ENCODE results near the gene AGAP1.

AGAP1 gene

DNA sequence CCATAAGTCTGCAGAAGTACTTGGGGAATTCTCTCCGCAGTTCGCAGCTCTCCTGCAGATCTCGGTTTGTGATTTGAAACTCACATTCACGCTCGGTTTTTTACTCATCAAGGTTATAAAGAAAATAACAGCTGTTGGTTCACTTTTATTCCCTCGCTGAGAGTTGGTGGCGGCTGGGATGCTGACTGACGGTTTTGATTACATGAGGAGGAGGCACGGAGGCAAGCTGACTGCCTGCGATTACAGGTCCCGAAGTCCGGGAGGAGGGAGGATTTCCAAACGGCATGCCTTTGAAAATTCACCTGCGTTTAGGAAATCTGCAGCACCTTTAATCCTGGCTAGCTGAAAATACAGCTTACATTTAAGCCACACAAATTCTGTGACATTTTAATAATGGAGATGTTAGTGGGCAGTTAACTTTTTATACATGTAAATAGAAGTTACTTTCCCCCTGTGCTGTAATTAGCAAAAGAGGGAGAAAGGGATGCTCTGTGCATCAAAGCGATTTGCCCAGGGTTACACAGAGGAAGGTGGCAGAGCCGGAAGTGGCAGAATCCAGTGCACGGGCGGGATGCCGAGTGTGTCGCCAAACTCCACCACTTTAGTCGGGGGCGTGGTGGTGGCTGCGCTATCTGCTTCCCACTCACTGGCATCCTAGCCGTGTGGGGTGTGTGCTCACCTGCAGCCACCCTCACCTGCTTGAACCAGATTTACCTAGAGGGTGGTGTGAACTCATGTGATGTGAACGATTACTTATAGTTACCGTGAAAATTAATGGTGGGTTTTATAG, 14.7 kb downstream of the AGAP1 start:
- no peak for DNase-seq (ENCODE audit: low spot score)

DNA sequence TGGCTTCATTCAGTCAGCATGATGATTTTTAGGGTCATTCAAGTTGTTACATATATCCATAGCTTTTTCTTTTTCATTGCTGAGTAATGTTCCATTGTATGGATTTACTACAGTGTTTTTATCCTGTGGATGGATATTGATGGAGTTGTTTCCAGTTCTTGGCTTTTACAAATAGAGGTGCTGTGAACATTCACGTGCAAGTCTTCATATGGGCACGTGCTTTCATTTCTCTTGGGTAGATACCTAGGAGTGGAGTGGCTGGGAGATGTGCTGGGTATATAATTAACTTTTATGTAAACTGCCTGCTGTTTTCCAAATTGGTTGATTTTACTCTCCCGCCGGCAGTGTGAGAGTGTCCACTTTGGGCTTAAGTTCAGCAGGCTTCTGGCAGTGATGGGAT, 16.5 kb downstream of the AGAP1 start:
- DNase-seq (ENCODE audit: low spot score) = no peak

DNA sequence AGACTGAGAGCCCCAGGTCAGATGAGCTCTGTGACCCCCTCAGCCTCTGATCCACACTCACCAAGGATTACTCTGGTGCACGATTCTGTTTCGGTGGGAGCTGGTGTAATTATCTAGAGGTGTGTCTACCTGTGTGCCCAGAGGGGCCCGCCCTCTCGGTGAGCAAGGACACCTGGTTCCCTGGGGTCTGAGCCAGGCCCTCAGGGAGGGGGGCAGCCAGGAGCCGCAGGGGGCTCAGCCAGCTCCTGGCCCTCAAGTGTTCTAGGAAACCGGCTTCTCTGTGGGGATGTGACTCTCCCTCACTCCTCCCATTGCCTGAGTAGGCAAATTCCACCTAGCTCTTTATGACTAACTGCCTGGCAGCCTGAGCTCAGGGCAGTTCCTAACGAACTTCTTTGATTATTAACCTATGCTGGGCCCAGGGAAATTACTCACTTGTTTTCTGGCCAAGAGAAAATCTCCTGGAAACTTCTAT, 17.4 kb downstream of the AGAP1 start:
- peak; percentile 83 for DNase-seq (ENCODE audit: low spot score)

- DNase-seq (ENCODE audit: low spot score) = no peak
These were observed 18.2 kb downstream of the AGAP1 start for GRCh38 chr2:235511751-235512698.

DNA sequence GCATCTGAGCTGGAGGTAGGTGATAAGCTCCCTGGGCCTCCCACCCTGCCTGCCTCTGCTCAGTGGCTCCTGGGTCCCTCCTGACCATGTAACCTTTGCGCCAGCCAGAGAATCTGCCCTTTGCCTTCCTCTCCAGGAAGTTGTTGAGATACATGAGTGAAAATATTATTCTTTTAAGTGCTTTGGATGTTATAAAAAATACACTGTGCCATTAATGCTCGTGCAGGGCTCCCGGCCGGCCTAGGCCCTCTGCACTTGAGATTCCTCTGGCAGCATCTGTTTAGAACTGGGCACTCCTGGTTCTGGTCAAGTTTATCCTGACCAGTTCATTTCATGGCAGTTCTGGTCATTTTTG, 18.8 kb downstream of the AGAP1 start:
- DNase-seq (ENCODE audit: low spot score) = no peak

- DNase-seq (ENCODE audit: low spot score) = no peak
These were observed 20.3 kb downstream of the AGAP1 start for GRCh38 chr2:235513984-235514626.

GRCh38 chr2:235514627-235515363, 21.0 kb downstream of the AGAP1 start:
- DNase-seq (ENCODE audit: low spot score) = no peak

- no peak for DNase-seq (ENCODE audit: low spot score)
These were observed 21.5 kb downstream of the AGAP1 start for GRCh38 chr2:235515364-235515742.

DNA sequence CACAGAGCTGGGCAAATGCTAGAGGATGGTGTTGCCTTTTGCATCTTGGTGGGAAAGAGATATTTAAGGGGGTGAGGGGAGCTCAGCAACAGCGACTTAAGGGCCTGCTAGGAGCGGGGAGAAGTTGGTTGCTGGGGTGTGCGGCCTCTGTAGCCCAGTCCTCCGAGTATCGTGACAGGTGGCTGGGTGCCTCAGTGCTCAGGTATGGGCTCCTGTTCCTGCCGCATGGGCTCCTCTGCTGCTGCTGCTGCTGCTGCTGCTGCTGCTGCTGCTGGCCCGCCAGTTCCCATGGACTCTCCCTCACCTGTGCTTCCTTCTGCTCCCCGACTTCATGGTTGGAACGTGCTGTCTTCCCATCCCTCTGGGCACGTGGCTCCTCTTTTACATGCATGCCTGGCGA, 22.0 kb downstream of the AGAP1 start:
- no peak for DNase-seq (ENCODE audit: low spot score)

GRCh38 chr2:235516257-235516656, 22.4 kb downstream of the AGAP1 start:
- no peak for DNase-seq (ENCODE audit: low spot score)

- DNase-seq (ENCODE audit: low spot score) = peak; percentile 75
These were observed 24.7 kb downstream of the AGAP1 start for GRCh38 chr2:235518322-235519090.

DNA sequence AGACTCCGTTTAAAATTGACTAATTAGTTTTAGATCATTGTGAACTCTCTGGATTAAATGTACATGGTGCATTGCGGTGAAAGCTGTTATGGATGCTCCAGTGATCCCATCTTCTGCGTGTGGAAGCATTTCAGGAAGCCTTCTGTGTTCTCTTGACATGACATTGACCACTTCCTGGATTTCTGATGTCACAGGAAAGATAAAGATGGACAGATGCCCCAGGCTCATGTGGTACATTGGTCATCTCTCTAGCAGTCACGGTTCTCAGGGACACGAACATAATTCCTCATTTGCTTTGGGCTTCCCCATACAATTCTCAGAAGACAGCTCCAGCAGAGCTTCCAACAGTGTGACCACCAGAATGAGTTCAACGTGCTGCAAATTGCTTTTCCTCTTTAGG, 26.9 kb downstream of the AGAP1 start:
- DNase-seq (ENCODE audit: low spot score) = no peak

DNA sequence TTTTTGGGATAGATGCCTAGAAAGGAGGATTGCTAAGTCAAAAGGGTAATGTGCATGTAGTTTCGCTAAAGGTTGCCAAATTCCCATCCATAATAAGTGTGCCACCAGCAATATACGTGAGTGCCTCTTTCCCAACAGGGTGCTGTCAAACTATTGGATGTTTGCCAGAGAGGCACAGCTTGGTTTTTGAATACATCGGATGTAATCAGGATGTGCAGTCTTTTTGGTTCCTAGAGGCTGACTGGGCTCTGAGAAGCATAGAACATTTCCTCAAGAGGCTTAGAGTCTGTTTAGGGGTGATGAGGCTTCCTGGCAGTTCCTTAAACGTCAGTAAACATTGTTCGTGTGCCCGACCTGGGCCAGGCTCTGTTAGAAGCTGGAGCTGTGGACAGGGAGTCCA, 28.0 kb downstream of the AGAP1 start:
- peak; percentile 35 for DNase-seq (ENCODE audit: low spot score)

GRCh38 chr2:235523021-235523420, 29.2 kb downstream of the AGAP1 start:
- DNase-seq (ENCODE audit: low spot score) = no peak

DNA sequence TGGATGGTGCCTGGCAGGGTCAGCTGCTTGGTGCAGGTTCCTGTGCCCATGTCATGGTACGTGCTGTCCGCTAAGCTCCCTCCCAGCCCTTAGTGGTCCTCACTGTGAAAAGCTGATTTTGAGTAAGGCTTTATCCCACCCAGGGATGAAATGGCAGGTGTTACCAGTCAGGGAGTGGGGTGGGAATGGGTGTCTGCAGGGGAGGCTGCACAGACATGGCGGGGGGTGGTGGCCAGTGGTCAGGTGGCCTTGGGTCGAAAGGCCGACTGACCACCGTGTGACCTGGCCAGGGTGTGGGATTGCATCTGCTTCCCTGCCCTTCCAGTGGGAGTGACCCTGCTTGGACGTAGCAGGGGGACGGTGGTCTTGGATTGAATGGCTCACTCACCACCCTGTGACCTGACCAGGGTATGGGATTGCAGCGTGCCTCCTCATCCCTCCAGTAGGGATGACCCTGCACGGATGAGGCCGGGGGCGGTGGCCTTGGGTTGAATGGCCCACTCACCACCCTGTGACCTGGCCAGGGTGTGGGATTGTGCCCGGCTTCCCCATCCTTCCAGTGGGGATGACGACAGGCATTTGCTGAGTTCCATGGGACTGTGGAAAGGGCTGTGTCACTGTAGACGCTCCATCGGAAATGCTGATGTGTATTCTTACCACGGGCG, 29.8 kb downstream of the AGAP1 start:
- DNase-seq (ENCODE audit: low spot score) = no peak

DNA sequence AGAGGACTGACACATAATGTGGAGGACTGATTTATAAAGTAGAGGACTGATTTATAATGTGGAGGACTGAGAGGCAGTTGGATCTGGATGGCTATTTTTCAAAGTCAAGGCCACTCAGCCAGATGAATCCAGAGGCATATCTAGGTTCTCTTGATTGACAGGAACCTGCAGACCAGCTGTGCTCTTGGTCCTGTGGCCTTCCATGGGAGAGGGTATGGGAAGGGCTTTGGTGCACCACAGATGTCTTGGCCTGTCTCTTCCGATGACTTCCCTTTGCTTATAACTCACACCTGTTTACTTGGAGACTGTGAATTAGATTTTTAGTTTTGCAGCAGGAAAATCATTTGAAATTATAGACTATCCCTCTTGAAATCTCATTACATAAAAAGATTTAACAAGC, 32.3 kb downstream of the AGAP1 start:
- DNase-seq (ENCODE audit: low spot score) = no peak

DNA sequence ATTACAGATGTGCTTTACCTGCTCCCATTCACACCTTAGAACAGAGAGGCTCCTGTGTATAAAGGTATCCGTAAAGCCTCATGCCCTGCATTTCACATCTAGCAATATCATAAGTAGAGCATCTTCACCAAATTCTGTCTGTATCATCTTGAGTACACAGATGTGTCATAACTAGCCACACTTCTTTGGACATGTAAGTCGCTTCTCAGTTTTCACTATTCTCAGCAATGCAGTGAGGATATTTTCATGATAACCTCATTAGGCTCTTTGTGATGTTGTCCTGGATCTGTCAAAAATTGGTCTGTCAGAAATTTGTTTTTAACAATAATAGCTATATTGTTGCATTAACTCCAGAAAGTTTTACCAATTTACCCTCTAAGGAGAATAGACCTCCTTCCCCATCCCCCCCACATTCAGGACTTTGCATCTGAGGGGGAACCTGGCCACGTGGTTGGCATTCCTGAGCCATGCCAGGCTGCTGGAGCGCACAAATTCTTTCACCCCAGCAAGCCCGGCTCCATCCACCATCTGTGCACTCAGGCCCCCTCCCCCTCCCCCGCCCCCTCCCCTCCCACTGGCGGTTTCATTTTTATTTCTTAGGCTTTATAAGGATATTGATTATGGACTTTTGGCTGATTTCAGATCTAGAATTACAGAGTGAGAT, 34.1 kb downstream of the AGAP1 start:
- DNase-seq (ENCODE audit: low spot score) = no peak

DNA sequence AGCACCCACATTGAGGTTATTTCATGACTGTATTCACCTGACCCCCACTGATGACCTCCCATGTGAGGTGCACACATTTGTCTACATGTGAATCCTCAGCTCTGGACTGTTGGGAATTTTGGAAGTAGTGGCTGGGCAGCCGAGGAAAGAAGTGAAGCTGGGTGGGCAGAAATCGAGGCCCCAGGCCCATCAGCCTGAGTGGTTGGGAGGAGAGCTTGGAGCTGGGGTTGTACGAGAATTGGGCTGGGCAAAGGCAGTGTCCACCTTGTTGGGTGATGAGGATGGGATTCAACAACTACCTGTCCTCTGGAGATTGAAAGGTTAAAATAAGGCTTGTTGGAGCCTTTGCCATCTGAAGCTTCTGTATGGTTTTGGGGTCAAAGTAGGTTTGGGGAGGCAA, 35.8 kb downstream of the AGAP1 start:
- DNase-seq (ENCODE audit: low spot score) = no peak

- DNase-seq (ENCODE audit: low spot score) = no peak
These were observed 36.9 kb downstream of the AGAP1 start for GRCh38 chr2:235530735-235531134.

DNA sequence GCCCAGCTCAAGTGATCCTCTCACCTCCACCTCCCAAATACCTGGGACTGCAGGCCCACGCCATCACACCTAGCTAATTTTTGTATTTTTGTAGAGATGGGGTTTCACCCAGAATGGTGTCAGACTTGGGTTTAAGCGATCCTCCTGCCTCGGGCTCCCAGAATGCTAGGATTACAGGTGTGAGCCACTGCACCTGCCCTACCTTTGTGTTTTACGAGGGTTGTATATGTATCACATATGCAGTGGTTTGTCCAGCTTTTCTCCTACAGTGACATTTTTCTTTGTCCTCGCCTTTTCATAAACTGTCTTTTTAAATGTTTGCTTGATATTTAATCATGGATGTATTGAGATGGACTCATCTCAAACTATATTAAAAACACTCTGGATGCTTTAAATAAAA, 38.5 kb downstream of the AGAP1 start:
- no peak for DNase-seq (ENCODE audit: low spot score)
